HepG2 (cell line): ENCODE measurements around the gene SH3GL1. TPM values are rescaled to one million over a fixed set of nuclear protein-coding genes. Genes with fewer than 3 reads are reported as not detected.
A peak's percentile ranks its signal among the peaks of the same experiment; 100 is the strongest.

Experiments used
- ADNP ChIP-seq: sonication (generic); formaldehyde crosslinking; IDR thresholded peaks from 2 replicates; pipeline ENCODE4 v1.4.0; 2020; ENCODE audit warnings: missing genetic modification reagents
- BCLAF1 ChIP-seq: fragments of 450-650 bp; IDR thresholded peaks from 2 replicates; pipeline ENCODE4 v1.6.1; 2017; ENCODE audit warnings: mild to moderate bottlenecking
- ISL2 ChIP-seq: sonication (generic); formaldehyde crosslinking; IDR thresholded peaks from 2 replicates; pipeline ENCODE4 v1.5.0; 2020; ENCODE audit warnings: missing genetic modification reagents
- NFRKB ChIP-seq: fragments of 450-650 bp; IDR thresholded peaks from 2 replicates; pipeline ENCODE4 v1.6.1; 2017
- RELA ChIP-seq: sonication (generic); formaldehyde crosslinking; IDR thresholded peaks from 2 replicates; pipeline ENCODE4 v1.4.0; 2020; ENCODE audit warnings: missing genetic modification reagents
- RFXAP ChIP-seq: sonication (generic); formaldehyde crosslinking; IDR thresholded peaks from 2 replicates; pipeline ENCODE4 v1.4.0; 2020; ENCODE audit warnings: missing genetic modification reagents, borderline replicate concordance
- RXRA ChIP-seq: sonication (generic); formaldehyde crosslinking; IDR thresholded peaks from 2 replicates; pipeline ENCODE4 v1.5.1; 2020; ENCODE audit warnings: missing genetic modification reagents
- RXRB ChIP-seq: IDR thresholded peaks from 2 replicates; pipeline ENCODE4 v1.6.1; 2016; ENCODE audit warnings: borderline replicate concordance, missing genetic modification reagents, missing compliant biosample characterization
- SMC3 ChIP-seq: IDR thresholded peaks from 2 replicates; pipeline ENCODE4 v1.6.1; 2011; ENCODE audit warnings: low read length, improper control_type of control experiment
- SPEN ChIP-seq: sonication (generic); formaldehyde crosslinking; IDR thresholded peaks from 2 replicates; pipeline ENCODE4 v1.5.1; 2020; ENCODE audit warnings: low read depth, mild to moderate bottlenecking, missing genetic modification reagents
- ZNF34 ChIP-seq: sonication (generic); formaldehyde crosslinking; IDR thresholded peaks from 2 replicates; pipeline ENCODE4 v1.4.0; 2020; ENCODE audit warnings: mild to moderate bottlenecking, missing genetic modification reagents, borderline replicate concordance
- ZNF543 ChIP-seq: sonication (generic); formaldehyde crosslinking; IDR thresholded peaks from 2 replicates; pipeline ENCODE4 v1.4.0; 2020; ENCODE audit warnings: mild to moderate bottlenecking, missing genetic modification reagents
- ZNF550 ChIP-seq: sonication (generic); formaldehyde crosslinking; IDR thresholded peaks from 2 replicates; pipeline ENCODE4 v1.4.0; 2020; ENCODE audit warnings: mild to moderate bottlenecking, missing genetic modification reagents, borderline replicate concordance
- ZNF557 ChIP-seq: sonication (generic); formaldehyde crosslinking; IDR thresholded peaks from 2 replicates; pipeline ENCODE4 v1.4.0; 2020; ENCODE audit warnings: missing genetic modification reagents
- ZNF609 ChIP-seq: sonication (generic); formaldehyde crosslinking; IDR thresholded peaks from 2 replicates; pipeline ENCODE4 v1.4.0; 2020; ENCODE audit warnings: mild to moderate bottlenecking, missing genetic modification reagents, borderline replicate concordance
- ZNF781 ChIP-seq: sonication (generic); formaldehyde crosslinking; IDR thresholded peaks from 2 replicates; pipeline ENCODE4 v1.5.1; 2020; ENCODE audit warnings: borderline replicate concordance, mild to moderate bottlenecking, missing genetic modification reagents; ENCODE audit errors: not compliant biosample characterization
- polyA plus RNA-seq, 8 experiments: library from polyadenylated mRNA; depleted of rRNA in 3 of 8; stranded (reverse) in 7 of 8; unstranded in 1 of 8; fragments of >200 nt; fragmentation: Illumina TruSeq in 4 of 8; extraction: Trizol in 4 of 8; gene quantifications; 2 replicates each; pipeline versions ENCODE4 v1.2.1 to v1.2.3, GENCODE V29; 2011 to 2016; ENCODE audit warnings: low read depth in 4 of 8, missing spikeins in 1 of 8, mixed read lengths in 1 of 8; ENCODE audit not compliant: insufficient read depth in 1 of 8
- total RNA-seq, 5 experiments: library from RNA; depleted of rRNA; stranded (reverse); fragments of >200 nt; fragmentation: Illumina TruSeq; extraction: Trizol; gene quantifications; 2 replicates each; pipeline ENCODE4 v1.2.3, GENCODE V29; 2016; ENCODE audit warnings: low read depth in 1 of 5
- TF ChIP-seq, protein P1 (sequence below): sonication (generic); formaldehyde crosslinking; IDR thresholded peaks from 2 replicates; pipeline ENCODE4 v1.4.0; 2020; ENCODE audit warnings: missing genetic modification reagents, low read depth, mild to moderate bottlenecking, borderline replicate concordance
- TF ChIP-seq, protein P2 (sequence below): sonication (generic); formaldehyde crosslinking; IDR thresholded peaks from 2 replicates; pipeline ENCODE4 v1.5.0; 2020; ENCODE audit warnings: mild to moderate bottlenecking, missing genetic modification reagents, moderate library complexity
- TF ChIP-seq, protein P3 (sequence below): sonication (generic); formaldehyde crosslinking; IDR thresholded peaks from 2 replicates; pipeline ENCODE4 v1.4.0; 2020; ENCODE audit warnings: mild to moderate bottlenecking, missing genetic modification reagents

The SH3GL1 gene
- total and polyA plus RNA-seq, 2 of the 13 experiments (the other 11 are each of a cell fraction or from before 2014, with no cell fraction given): 33.0 to 45.1 TPM

GRCh38 chr19:4374498-4375163 lies 25.7 kb downstream of the SH3GL1 start (continued):
- TF ChIP-seq ZNF609 (CRISPR knock-in tag) (peak; percentile 60), RELA (no peak), BCLAF1 (no peak), RXRA (CRISPR knock-in tag) (peak; percentile 91), NFRKB (no peak), ZNF34 (CRISPR knock-in tag) (peak; percentile 33; the same call in 1 of the 2 replicates), SPEN (CRISPR knock-in tag) (peak; percentile 67; the same call in 1 of the 2 replicates), RFXAP (CRISPR knock-in tag) (no peak), ZNF543 (peak; percentile 78), ADNP (CRISPR knock-in tag) (0 out of 2 replicates have a peak, but pooled peaks have one; percentile 19), ZNF557 (CRISPR knock-in tag) (no peak), SMC3 (no peak), ZNF550 (CRISPR knock-in tag) (no peak), RXRB (peak; percentile 89), ZNF781 (CRISPR knock-in tag) (no peak), ISL2 (CRISPR knock-in tag) (0 out of 2 replicates have a peak, but pooled peaks have one; percentile 46)
- TF ChIP-seq, protein P1, sequence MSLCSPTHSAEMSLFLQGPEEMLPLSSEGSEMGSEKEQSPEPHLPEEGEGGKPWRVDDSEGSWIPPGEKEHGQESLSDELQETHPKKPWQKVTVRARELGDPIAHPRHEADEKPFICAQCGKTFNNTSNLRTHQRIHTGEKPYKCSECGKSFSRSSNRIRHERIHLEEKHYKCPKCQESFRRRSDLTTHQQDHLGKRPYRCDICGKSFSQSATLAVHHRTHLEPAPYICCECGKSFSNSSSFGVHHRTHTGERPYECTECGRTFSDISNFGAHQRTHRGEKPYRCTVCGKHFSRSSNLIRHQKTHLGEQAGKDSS (CRISPR knock-in tag): peak; percentile 70; the same call in 1 of the 2 replicates
- TF ChIP-seq, protein P2, sequence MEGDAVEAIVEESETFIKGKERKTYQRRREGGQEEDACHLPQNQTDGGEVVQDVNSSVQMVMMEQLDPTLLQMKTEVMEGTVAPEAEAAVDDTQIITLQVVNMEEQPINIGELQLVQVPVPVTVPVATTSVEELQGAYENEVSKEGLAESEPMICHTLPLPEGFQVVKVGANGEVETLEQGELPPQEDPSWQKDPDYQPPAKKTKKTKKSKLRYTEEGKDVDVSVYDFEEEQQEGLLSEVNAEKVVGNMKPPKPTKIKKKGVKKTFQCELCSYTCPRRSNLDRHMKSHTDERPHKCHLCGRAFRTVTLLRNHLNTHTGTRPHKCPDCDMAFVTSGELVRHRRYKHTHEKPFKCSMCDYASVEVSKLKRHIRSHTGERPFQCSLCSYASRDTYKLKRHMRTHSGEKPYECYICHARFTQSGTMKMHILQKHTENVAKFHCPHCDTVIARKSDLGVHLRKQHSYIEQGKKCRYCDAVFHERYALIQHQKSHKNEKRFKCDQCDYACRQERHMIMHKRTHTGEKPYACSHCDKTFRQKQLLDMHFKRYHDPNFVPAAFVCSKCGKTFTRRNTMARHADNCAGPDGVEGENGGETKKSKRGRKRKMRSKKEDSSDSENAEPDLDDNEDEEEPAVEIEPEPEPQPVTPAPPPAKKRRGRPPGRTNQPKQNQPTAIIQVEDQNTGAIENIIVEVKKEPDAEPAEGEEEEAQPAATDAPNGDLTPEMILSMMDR (CRISPR knock-in tag): peak; percentile 41
- TF ChIP-seq, protein P3, sequence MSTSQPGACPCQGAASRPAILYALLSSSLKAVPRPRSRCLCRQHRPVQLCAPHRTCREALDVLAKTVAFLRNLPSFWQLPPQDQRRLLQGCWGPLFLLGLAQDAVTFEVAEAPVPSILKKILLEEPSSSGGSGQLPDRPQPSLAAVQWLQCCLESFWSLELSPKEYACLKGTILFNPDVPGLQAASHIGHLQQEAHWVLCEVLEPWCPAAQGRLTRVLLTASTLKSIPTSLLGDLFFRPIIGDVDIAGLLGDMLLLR: no peak; the same call in 1 of the 2 replicates
